TTC549 (cell line): Measurements from ENCODE around the gene IFT122.

Experiments used
- FAIRE-seq: peaks from 2 replicates; lab custom pipeline; 2012; peaks lifted over from hg19 to GRCh38; lab: Jason Lieb, UNC

The IFT122 gene

GRCh38 chr3:129519449-129519848, 79.4 kb downstream of the IFT122 start:
- no peak for FAIRE-seq

- FAIRE-seq = no peak
Measured at GRCh38 chr3:129519896-129520715, 80.1 kb downstream of the IFT122 start.

- no peak for FAIRE-seq
Measured at GRCh38 chr3:129520960-129521359, 80.9 kb downstream of the IFT122 start.

- no peak for FAIRE-seq
Measured at GRCh38 chr3:129521611-129522010, 81.6 kb downstream of the IFT122 start.

GRCh38 chr3:129522953-129523352, 82.9 kb downstream of the IFT122 start:
- FAIRE-seq = no peak

- no peak for FAIRE-seq
Measured at GRCh38 chr3:129524081-129524480, 84.1 kb downstream of the IFT122 start.

GRCh38 chr3:129525341-129525968, 85.4 kb downstream of the IFT122 start:
- no peak for FAIRE-seq

- FAIRE-seq = no peak
Measured at GRCh38 chr3:129526121-129526900, 86.3 kb downstream of the IFT122 start.

- FAIRE-seq = no peak
Measured at GRCh38 chr3:129527262-129527661, 87.2 kb downstream of the IFT122 start.

GRCh38 chr3:129528589-129529100, 88.6 kb downstream of the IFT122 start, which contains the start of gene RHO:
Gene RHO (plus strand): TSS chr3:129528639. CDS start chr3:129528734, 95 bp downstream.
- no peak for FAIRE-seq

- no peak for FAIRE-seq
Measured at GRCh38 chr3:129529436-129530210, 89.6 kb downstream of the IFT122 start.

GRCh38 chr3:129530251-129530791, 90.3 kb downstream of the IFT122 start:
- FAIRE-seq = no peak

- FAIRE-seq = no peak
Measured at GRCh38 chr3:129530821-129531220, 90.8 kb downstream of the IFT122 start.

GRCh38 chr3:129531699-129532098, 91.7 kb downstream of the IFT122 start:
- no peak for FAIRE-seq

GRCh38 chr3:129532261-129532660, 92.2 kb downstream of the IFT122 start:
- no peak for FAIRE-seq

GRCh38 chr3:129533406-129533805, 93.4 kb downstream of the IFT122 start:
- no peak for FAIRE-seq

- no peak for FAIRE-seq
Measured at GRCh38 chr3:129534428-129535027, 94.5 kb downstream of the IFT122 start.

- no peak for FAIRE-seq
Measured at GRCh38 chr3:129535075-129535474, 95.1 kb downstream of the IFT122 start.

- FAIRE-seq = no peak
Measured at GRCh38 chr3:129536374-129536667, 96.3 kb downstream of the IFT122 start.

- FAIRE-seq = no peak
Measured at GRCh38 chr3:129536804-129537203, 96.8 kb downstream of the IFT122 start.

- no peak for FAIRE-seq
Measured at GRCh38 chr3:129539206-129539605, 99.2 kb downstream of the IFT122 start.
